Neural cell (in vitro differentiated cells): Measurements from ENCODE around the gene ASIC2. TPM values are rescaled to one million over a fixed set of nuclear protein-coding genes. Genes with fewer than 3 reads are reported as not detected.

ENCODE experiments used
- H2AFZ ChIP-seq: fragments of 200-600, 300-800 bp; sonication (generic), shearing (Covaris generic); 2 replicates; pipeline ENCODE4 v1.6.0; 2014; ENCODE audit warnings: low read depth, mild to moderate bottlenecking, antibody characterized with exemption, low read length, moderate library complexity
- H3F3A ChIP-seq: fragments of 200-600 bp; shearing (Covaris generic); 2 replicates; pipeline ENCODE4 v1.6.1; 2016; ENCODE audit warnings: mild to moderate bottlenecking, moderate library complexity, mixed read lengths, antibody characterized with exemption, low read length; ENCODE audit not compliant: insufficient read depth, poor library complexity, severe bottlenecking
- H3K27ac ChIP-seq: fragments of 200-600, 300-800 bp; sonication (generic), shearing (Covaris generic); 2 replicates; pipeline ENCODE4 v1.5.1; 2014; ENCODE audit warnings: mild to moderate bottlenecking, low read length, moderate library complexity
- H3K27me3 ChIP-seq: fragments of 300-800, 200-600 bp; sonication (generic), shearing (Covaris generic); 2 replicates; pipeline ENCODE4 v1.6.0; 2014; ENCODE audit warnings: mild to moderate bottlenecking, low read depth, low read length, moderate library complexity; ENCODE audit not compliant: insufficient read depth
- H3K36me3 ChIP-seq: fragments of 300-800, 200-600 bp; sonication (generic), shearing (Covaris generic); 2 replicates; pipeline ENCODE4 v1.5.1; 2014; ENCODE audit warnings: mild to moderate bottlenecking, antibody characterized with exemption, low read length, moderate library complexity; ENCODE audit not compliant: insufficient read depth
- H3K4me2 ChIP-seq: fragments of 300-800, 200-600 bp; sonication (generic), shearing (Covaris generic); 2 replicates; pipeline ENCODE4 v1.6.0; 2014; ENCODE audit warnings: mild to moderate bottlenecking, low read length
- H3K4me3 ChIP-seq: fragments of 300-800, 200-600 bp; sonication (generic), shearing (Covaris generic); 2 replicates; pipeline ENCODE4 v1.5.1; 2014; ENCODE audit warnings: mild to moderate bottlenecking, low read length, moderate library complexity
- H3K79me2 ChIP-seq: fragments of 200-600 bp; shearing (Covaris generic); replicated peaks from 2 replicates; pipeline ENCODE4 v1.6.0; 2014; ENCODE audit warnings: mild to moderate bottlenecking, low read length, moderate library complexity; ENCODE audit not compliant: insufficient read depth
- H3K9ac ChIP-seq: fragments of 300-800, 200-600 bp; sonication (generic), shearing (Covaris generic); 2 replicates; pipeline ENCODE4 v1.6.1; 2016; ENCODE audit warnings: mild to moderate bottlenecking, low read length, mixed read lengths
- H3K9me2 ChIP-seq: fragments of 200-600 bp; shearing (Covaris generic); 2 replicates; pipeline ENCODE4 v1.6.1; 2016; ENCODE audit warnings: mild to moderate bottlenecking, low read length, mixed read lengths; ENCODE audit not compliant: insufficient read depth
- H3K9me3 ChIP-seq: fragments of 200-600, 300-800 bp; sonication (generic), shearing (Covaris generic); 2 replicates; pipeline ENCODE4 v1.6.1; 2016; ENCODE audit warnings: mild to moderate bottlenecking, mixed run types, low read length, moderate library complexity, mixed read lengths
- H4K20me1 ChIP-seq: fragments of 200-600 bp; shearing (Covaris generic); 2 replicates; pipeline ENCODE4 v1.6.1; 2016; ENCODE audit warnings: mild to moderate bottlenecking, mixed run types; ENCODE audit not compliant: insufficient read depth
- CTCF ChIP-seq: fragments of 450-650 bp; IDR thresholded peaks from 2 replicates; pipeline ENCODE4 v1.5.1; 2014; ENCODE audit warnings: antibody characterized with exemption, mild to moderate bottlenecking, moderate library complexity; ENCODE audit not compliant: poor library complexity, severe bottlenecking
- EP300 ChIP-seq: fragments of 450-650 bp; conservative IDR thresholded peaks from 2 replicates; pipeline ENCODE4 v1.6.1; 2014; ENCODE audit warnings: antibody characterized with exemption, mild to moderate bottlenecking, moderate library complexity; ENCODE audit not compliant: poor library complexity, severe bottlenecking
- POLR2AphosphoS5 ChIP-seq: IDR thresholded peaks from 2 replicates; pipeline ENCODE4 v1.6.1; 2012
- RAD21 ChIP-seq: fragments of 450-650 bp; conservative IDR thresholded peaks from 2 replicates; pipeline ENCODE4 v1.6.1; 2014; ENCODE audit warnings: antibody characterized with exemption, mild to moderate bottlenecking, moderate library complexity
- REST ChIP-seq: IDR thresholded peaks from 2 replicates; pipeline ENCODE4 v1.6.1; 2012; ENCODE audit warnings: borderline replicate concordance
- SMC3 ChIP-seq: fragments of 450-650 bp; conservative IDR thresholded peaks from 2 replicates; pipeline ENCODE4 v1.6.1; 2014; ENCODE audit warnings: antibody characterized with exemption, mild to moderate bottlenecking, moderate library complexity; ENCODE audit not compliant: poor library complexity
- polyA plus RNA-seq: library from polyadenylated mRNA; depleted of rRNA; stranded (reverse); fragments of >200 nt; gene quantifications from 2 replicates; pipeline ENCODE4 v1.2.3, GENCODE V29; 2014

Gene ASIC2
- polyA plus RNA-seq, 1 donor from 2014 or later, result 2.4 TPM

- peaks cover 3% of the 10 kb centered on the region for H3K27me3 ChIP-seq
- H2AFZ ChIP-seq, result no peak overlapping the region
- H3K27ac ChIP-seq, result no peak overlapping the region
- H3F3A ChIP-seq, result no peaks in the 10 kb centered on the region
- H3K9me3 ChIP-seq, result peaks cover 4% of the 10 kb centered on the region
- no peaks in the 10 kb centered on the region for H4K20me1 ChIP-seq
- H3K4me3 ChIP-seq, result no peak overlapping the region
- TF ChIP-seq REST (no peak), CTCF (peak; percentile 36)
- no peaks in the 10 kb centered on the region for H3K9me2 ChIP-seq
- no peak overlapping the region for H3K9ac ChIP-seq
- H3K36me3 ChIP-seq, result no peaks in the 10 kb centered on the region
- no peaks in the 10 kb centered on the region for H3K79me2 ChIP-seq
- no peak overlapping the region for H3K4me2 ChIP-seq
Observed at GRCh38 chr17:33049781-33050414, 243.2 kb downstream of the ASIC2 start.

GRCh38 chr17:33046361-33047255, 246.5 kb downstream of the ASIC2 start:
- TF ChIP-seq POLR2AphosphoS5 (no peak), SMC3 (no peak), CTCF (no peak), RAD21 (no peak), EP300 (no peak)

More at GRCh38 chr17:33046361-33047255, 246.5 kb downstream of the ASIC2 start:
- Histone ChIP-seq H3K9me3 (peaks cover 4% of the 10 kb centered on the region), H3K36me3 (no peaks in the 10 kb centered on the region), H4K20me1 (no peaks in the 10 kb centered on the region), H3K27ac (no peak overlapping the region), H3K9ac (no peak overlapping the region), H2AFZ (no peak overlapping the region), H3K27me3 (peaks cover 3% of the 10 kb centered on the region), H3K9me2 (no peaks in the 10 kb centered on the region), H3K79me2 (no peaks in the 10 kb centered on the region), H3F3A (no peaks in the 10 kb centered on the region), H3K4me2 (no peak overlapping the region), H3K4me3 (peak overlapping the region; percentile 7)
